Fibroblast of lung (primary cell): ENCODE data around the gene AP2B1.
"Not testable (repeated sequence)": the region's sequence is repeated elsewhere in the genome, so short reads cannot be mapped to it uniquely, and the experiment has no call there.

ENCODE experiments used
- EZH2 ChIP-seq: IDR thresholded peaks from 2 replicates; pipeline ENCODE4 v1.5.1; 2012; ENCODE audit warnings: low read length, control low read depth, mild to moderate bottlenecking; ENCODE audit errors: missing control alignments
- TF ChIP-seq, protein P1 (sequence below), 2 donors: IDR thresholded peaks in 1 of 2; conservative IDR thresholded peaks in 1 of 2; 1 replicate in 1 of 2; 2 replicates in 1 of 2; pipeline ENCODE4 v1.5.1; 2011 to 2012; ENCODE audit warnings: low read length in 2 of 2, control low read depth in 1 of 2, inconsistent platforms in 1 of 2, low read depth in 1 of 2, mild to moderate bottlenecking in 1 of 2

DNA sequence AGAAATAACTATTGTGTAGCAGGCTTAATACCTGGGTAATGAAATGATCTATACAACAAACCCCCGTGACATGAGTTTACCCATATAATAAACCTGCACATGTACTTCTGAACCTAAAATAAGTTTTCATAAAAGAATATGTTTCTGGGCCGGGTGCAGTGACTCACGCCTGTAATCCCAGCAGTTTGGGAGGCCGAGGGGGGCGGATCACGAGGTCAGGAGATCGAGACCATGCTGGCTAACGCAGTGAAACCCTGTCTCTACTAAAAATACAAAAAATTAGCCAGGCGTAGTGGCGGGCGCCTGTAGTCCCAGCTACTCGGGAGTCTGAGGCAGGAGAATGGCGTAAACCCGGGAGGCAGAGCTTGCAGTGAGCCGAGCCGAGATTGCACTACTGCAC lies 23.9 kb upstream of the AP2B1 start:
- TF ChIP-seq, protein P1, sequence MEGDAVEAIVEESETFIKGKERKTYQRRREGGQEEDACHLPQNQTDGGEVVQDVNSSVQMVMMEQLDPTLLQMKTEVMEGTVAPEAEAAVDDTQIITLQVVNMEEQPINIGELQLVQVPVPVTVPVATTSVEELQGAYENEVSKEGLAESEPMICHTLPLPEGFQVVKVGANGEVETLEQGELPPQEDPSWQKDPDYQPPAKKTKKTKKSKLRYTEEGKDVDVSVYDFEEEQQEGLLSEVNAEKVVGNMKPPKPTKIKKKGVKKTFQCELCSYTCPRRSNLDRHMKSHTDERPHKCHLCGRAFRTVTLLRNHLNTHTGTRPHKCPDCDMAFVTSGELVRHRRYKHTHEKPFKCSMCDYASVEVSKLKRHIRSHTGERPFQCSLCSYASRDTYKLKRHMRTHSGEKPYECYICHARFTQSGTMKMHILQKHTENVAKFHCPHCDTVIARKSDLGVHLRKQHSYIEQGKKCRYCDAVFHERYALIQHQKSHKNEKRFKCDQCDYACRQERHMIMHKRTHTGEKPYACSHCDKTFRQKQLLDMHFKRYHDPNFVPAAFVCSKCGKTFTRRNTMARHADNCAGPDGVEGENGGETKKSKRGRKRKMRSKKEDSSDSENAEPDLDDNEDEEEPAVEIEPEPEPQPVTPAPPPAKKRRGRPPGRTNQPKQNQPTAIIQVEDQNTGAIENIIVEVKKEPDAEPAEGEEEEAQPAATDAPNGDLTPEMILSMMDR (conservative IDR thresholded peaks at IDR 0.05 in 1 of 2, IDR thresholded peaks at IDR 0.05 in 1 of 2; ENCODE audit: low read depth in 1 of 2, low read length in 2 of 2): not testable (repeated sequence)
- TF ChIP-seq EZH2: not testable (repeated sequence)
